Parathyroid adenoma (tissue), 2 donors: ENCODE measurements around the gene HBM.
"Not testable (repeated sequence)": the region's sequence is repeated elsewhere in the genome, so short reads cannot be mapped to it uniquely, and the experiment has no call there.

Experiments
- H2AFZ ChIP-seq: fragments of 300-600 bp; sonication (generic); one replicate; pipeline ENCODE4 v1.7.0; 2017; ENCODE audit warnings: antibody characterized with exemption, mild to moderate bottlenecking
- H3K27ac ChIP-seq: fragments of 300-600 bp; sonication (generic); one replicate; pipeline ENCODE4 v1.7.0; 2017
- H3K27me3 ChIP-seq: fragments of 300-600 bp; sonication (generic); one replicate; pipeline ENCODE4 v1.7.0; 2017; ENCODE audit warnings: low read length; ENCODE audit not compliant: control insufficient read depth, insufficient read depth
- H3K36me3 ChIP-seq: fragments of 300-600 bp; sonication (generic); one replicate; pipeline ENCODE4 v1.7.0; 2017; ENCODE audit warnings: low read length; ENCODE audit not compliant: control insufficient read depth, insufficient read depth
- H3K4me1 ChIP-seq: fragments of 300-600 bp; sonication (generic); one replicate; pipeline ENCODE4 v1.7.0; 2017; ENCODE audit warnings: control low read depth
- H3K4me2 ChIP-seq: fragments of 300-600 bp; sonication (generic); one replicate; pipeline ENCODE4 v1.7.0; 2017; ENCODE audit warnings: low read length
- H3K4me3 ChIP-seq: fragments of 300-600 bp; sonication (generic); one replicate; pipeline ENCODE4 v1.7.0; 2017; ENCODE audit warnings: low read depth, low read length
- H3K79me2 ChIP-seq: fragments of 300-600 bp; sonication (generic); one replicate; pipeline ENCODE4 v1.7.0; 2017; ENCODE audit warnings: control low read depth
- H3K9ac ChIP-seq: fragments of 300-600 bp; sonication (generic); one replicate; pipeline ENCODE4 v1.7.0; 2017; ENCODE audit warnings: mild to moderate bottlenecking
- H3K9me3 ChIP-seq: fragments of 300-600 bp; sonication (generic); one replicate; pipeline ENCODE4 v1.7.0; 2017; ENCODE audit warnings: low read length; ENCODE audit not compliant: control insufficient read depth
- TF ChIP-seq, protein P1 (sequence below): fragments of 300-600 bp; sonication (generic); IDR thresholded peaks from one replicate; pipeline ENCODE4 v1.7.0; 2017; ENCODE audit warnings: antibody characterized with exemption, mild to moderate bottlenecking
- donor health status: primary hyperparathyroidism.

Gene HBM

DNA sequence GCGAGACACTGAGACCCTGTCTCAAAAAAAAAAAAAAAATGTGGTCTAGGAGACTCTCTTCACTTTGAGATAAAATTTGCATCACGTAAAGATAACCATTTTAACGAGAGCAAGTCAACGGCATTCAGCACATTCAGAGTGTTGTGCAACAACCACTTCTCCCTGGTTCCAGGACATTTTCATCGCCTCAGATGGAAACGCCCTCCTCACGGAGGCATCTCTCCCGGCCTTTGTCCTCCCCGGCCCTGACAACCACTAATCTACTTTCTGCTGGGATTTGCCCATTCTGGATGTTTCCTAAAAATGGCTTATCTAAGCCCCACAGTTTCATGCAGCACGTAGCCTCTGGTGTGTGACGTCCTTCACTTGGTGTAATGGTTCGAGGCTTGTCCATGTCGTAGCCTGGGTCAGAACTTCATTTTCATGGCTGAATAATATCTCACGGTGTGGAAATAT, 21.0 kb upstream of the HBM start:
- H3K79me2 ChIP-seq, result no peaks in the 10 kb centered on the region
- H3K27ac ChIP-seq, result no peak overlapping the region
- no peak overlapping the region for H3K4me3 ChIP-seq
- no peak overlapping the region for H3K9ac ChIP-seq
- TF ChIP-seq, protein P1, sequence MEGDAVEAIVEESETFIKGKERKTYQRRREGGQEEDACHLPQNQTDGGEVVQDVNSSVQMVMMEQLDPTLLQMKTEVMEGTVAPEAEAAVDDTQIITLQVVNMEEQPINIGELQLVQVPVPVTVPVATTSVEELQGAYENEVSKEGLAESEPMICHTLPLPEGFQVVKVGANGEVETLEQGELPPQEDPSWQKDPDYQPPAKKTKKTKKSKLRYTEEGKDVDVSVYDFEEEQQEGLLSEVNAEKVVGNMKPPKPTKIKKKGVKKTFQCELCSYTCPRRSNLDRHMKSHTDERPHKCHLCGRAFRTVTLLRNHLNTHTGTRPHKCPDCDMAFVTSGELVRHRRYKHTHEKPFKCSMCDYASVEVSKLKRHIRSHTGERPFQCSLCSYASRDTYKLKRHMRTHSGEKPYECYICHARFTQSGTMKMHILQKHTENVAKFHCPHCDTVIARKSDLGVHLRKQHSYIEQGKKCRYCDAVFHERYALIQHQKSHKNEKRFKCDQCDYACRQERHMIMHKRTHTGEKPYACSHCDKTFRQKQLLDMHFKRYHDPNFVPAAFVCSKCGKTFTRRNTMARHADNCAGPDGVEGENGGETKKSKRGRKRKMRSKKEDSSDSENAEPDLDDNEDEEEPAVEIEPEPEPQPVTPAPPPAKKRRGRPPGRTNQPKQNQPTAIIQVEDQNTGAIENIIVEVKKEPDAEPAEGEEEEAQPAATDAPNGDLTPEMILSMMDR, result no peak
- H3K4me2 ChIP-seq, result no peak overlapping the region
- H3K4me1 ChIP-seq, result peaks cover 5% of the 10 kb centered on the region
- H2AFZ ChIP-seq, result no peak overlapping the region
- no peaks in the 10 kb centered on the region for H3K27me3 ChIP-seq
- no peaks in the 10 kb centered on the region for H3K9me3 ChIP-seq
- H3K36me3 ChIP-seq, result no peaks in the 10 kb centered on the region

DNA sequence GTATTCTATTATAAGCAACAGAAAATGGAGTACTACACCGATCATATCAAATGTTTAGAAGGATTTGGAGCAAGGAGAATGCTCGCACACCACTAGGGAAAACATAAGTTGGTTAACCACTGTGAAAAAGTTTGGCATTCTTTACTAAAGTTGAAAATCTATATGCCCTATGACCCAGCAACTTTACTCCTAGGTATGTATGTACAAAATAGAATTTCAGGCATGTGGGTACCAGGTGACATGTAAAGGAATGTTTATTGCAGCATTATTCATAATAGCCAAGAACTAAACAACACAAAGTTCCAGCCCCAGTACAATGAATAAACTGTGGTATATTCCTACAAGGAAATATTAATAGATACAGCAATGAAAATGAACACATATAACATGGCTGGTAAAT, 19.1 kb upstream of the HBM start:
- Histone ChIP-seq H3K9me3 (no peaks in the 10 kb centered on the region), H3K4me2 (no peak overlapping the region), H3K4me1 (peaks cover 5% of the 10 kb centered on the region), H3K4me3 (no peak overlapping the region), H3K36me3 (no peaks in the 10 kb centered on the region), H3K27me3 (no peaks in the 10 kb centered on the region), H3K79me2 (no peaks in the 10 kb centered on the region), H3K9ac (no peak overlapping the region), H3K27ac (no peak overlapping the region), H2AFZ (no peak overlapping the region)
- TF ChIP-seq, protein P1, result no peak

DNA sequence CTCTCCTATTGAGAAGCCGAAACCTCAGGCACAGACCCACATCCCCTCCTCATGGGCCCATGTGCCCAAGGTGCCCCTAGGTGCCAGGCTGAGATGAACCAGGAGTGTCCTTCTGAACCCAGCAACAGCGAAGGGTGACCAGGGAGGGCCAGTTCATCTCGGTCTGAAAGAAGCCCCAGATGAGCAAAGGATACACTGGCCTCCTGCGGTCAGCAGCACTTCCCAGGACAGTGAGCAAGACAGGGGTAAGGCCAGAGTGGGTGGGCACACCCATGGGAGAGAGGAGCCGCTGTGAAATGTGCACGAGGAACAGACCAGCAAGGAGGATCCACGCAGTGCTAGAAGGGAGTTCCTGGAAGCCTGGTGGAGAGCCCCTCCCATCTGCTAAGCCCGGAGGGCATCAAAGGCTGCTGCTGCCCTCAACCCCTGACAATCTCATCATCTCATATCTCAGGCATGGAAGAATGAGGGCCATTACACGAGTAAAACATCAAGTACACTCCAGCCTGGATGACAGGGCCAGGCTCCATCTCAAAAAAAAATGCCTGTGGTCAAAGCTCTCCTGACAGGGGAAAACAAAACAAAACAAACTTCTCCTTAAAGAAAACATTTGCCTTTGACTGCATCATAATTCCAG, 16.6 kb upstream of the HBM start:
- Histone ChIP-seq H3K4me3 (no peak overlapping the region), H3K9me3 (no peaks in the 10 kb centered on the region), H3K27me3 (no peaks in the 10 kb centered on the region), H3K79me2 (no peaks in the 10 kb centered on the region), H3K36me3 (no peaks in the 10 kb centered on the region), H3K4me2 (no peak overlapping the region), H3K27ac (no peak overlapping the region), H3K4me1 (peaks cover 5% of the 10 kb centered on the region), H2AFZ (peak overlapping the region; percentile 62), H3K9ac (no peak overlapping the region)
- TF ChIP-seq, protein P1, result no peak

DNA sequence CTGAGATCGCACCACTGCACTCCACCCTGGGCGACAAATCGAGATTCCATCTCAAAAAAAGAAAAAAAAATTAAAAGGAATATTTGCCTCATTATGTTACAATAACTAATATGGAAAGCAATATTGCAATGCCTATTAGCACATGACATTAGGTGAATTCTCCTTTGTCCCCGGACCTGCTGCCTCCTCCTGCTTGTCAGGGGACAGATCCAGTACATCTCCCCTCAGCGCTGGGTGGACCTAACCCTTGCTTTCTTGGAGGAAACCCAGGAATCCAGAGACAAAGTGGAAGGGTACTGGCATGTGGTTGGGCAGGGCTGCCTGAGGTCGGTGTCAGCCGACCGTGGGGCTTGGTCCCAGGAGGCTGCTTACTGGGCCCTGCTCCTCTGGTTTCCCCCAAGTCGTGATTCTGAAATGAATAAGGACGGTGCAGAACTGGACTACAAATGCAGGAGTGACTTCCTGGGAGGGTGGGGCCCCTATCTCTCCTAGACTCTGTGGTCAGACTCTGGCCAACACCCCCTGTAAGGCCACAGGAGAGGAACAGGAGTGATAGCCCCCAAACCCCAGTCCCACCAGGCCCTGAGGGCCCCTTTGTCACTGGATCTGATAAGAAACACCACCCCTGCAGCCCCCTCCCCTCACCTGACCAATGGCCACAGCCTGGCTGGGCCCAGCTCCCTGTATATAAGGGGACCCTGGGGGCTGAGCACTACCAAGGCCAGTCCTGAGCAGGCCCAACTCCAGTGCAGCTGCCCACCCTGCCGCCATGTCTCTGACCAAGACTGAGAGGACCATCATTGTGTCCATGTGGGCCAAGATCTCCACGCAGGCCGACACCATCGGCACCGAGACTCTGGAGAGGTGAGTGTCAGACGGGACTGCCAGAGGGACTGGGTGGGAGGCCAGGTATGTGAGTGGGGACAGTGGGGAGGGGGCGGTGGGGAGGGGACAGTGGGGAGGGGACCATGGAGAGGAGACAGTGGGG, 13.3 kb upstream of the HBM start, which contains the start of gene HBZ:
Gene HBZ (plus strand): TSS at position 504 of the 988 bp plus-strand sequence. CDS start 266 bp downstream, at position 770.
- Histone ChIP-seq H3K9ac (no peak within 1 kb of the TSS), H3K79me2 (no peaks in the 10 kb centered on the region), H3K4me2 (no peak within 1 kb of the TSS), H2AFZ (no peak within 1 kb of the TSS), H3K27ac (no peak within 1 kb of the TSS), H3K36me3 (no peaks in the 10 kb centered on the region), H3K4me1 (peaks cover 5% of the 10 kb centered on the region), H3K9me3 (no peaks in the 10 kb centered on the region), H3K4me3 (no peak within 1 kb of the TSS), H3K27me3 (no peaks in the 10 kb centered on the region)
- TF ChIP-seq, protein P1, result no peak

DNA sequence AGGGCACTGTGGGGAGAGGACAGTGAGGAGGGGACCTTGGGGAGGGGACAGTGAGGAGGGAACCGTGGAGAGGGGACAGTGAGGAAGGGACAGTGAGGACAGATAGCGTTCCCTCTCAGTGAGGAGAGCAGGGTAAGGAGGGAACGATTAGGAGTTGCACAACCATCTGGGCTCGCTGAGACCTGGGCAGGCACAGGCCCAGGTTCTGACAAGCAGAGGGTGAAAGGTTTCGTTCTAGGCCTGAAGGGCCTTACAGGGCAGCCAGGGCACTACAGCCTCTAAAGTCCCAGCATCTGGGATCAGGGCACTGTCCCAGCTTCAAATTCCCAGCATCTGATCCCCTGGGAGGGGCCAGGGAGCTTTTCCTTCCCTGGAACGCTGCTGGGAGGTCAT, 12.7 kb upstream of the HBM start:
- H3K27me3 ChIP-seq, H3K27ac ChIP-seq, H3K4me3 ChIP-seq, H3K4me1 ChIP-seq, H3K79me2 ChIP-seq, H3K4me2 ChIP-seq, H3K9ac ChIP-seq, H2AFZ ChIP-seq, H3K9me3 ChIP-seq, H3K36me3 ChIP-seq: not testable (repeated sequence)

DNA sequence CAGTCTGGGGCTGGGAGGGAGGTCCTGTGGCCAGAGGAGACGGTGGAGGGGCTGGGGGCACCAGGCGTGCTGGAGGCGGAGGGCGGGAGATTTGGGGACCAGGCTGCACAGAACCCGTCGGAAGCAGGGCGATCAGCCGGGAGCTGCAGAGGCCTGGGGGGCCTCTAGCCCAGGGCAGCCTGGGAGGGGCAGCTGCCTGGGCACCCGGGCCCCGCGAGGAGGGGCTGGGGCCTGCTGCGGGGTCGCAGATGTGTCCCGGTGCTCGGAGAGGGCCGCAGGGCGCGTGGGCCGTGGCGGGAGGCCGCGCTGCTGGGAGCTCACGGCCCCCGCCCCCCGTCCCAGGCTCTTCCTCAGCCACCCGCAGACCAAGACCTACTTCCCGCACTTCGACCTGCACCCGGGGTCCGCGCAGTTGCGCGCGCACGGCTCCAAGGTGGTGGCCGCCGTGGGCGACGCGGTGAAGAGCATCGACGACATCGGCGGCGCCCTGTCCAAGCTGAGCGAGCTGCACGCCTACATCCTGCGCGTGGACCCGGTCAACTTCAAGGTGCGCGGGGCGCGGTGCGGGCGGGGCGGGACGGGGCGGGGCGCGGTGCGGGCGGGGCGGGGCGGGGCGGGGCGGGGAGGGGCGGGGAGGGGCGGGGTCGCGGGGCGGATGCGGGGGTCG, 12.1 kb upstream of the HBM start:
- not testable (repeated sequence) for H3K79me2 ChIP-seq, H3K4me1 ChIP-seq, H3K9ac ChIP-seq, H3K27ac ChIP-seq, H3K27me3 ChIP-seq, H2AFZ ChIP-seq, H3K4me3 ChIP-seq, H3K9me3 ChIP-seq, H3K4me2 ChIP-seq, H3K36me3 ChIP-seq
